Neural cell (in vitro differentiated cells): ENCODE data around the gene ZNF616. TPM values are rescaled to one million over a fixed set of nuclear protein-coding genes. Genes with fewer than 3 reads are reported as not detected.

Experiments
- H2AFZ ChIP-seq: fragments of 200-600, 300-800 bp; sonication (generic), shearing (Covaris generic); 2 replicates; pipeline ENCODE4 v1.6.0; 2014; ENCODE audit warnings: low read depth, mild to moderate bottlenecking, antibody characterized with exemption, low read length, moderate library complexity
- H3F3A ChIP-seq: fragments of 200-600 bp; shearing (Covaris generic); 2 replicates; pipeline ENCODE4 v1.6.1; 2016; ENCODE audit warnings: mild to moderate bottlenecking, moderate library complexity, mixed read lengths, antibody characterized with exemption, low read length; ENCODE audit not compliant: insufficient read depth, poor library complexity, severe bottlenecking
- H3K27ac ChIP-seq: fragments of 200-600, 300-800 bp; sonication (generic), shearing (Covaris generic); 2 replicates; pipeline ENCODE4 v1.5.1; 2014; ENCODE audit warnings: mild to moderate bottlenecking, low read length, moderate library complexity
- H3K27me3 ChIP-seq: fragments of 300-800, 200-600 bp; sonication (generic), shearing (Covaris generic); 2 replicates; pipeline ENCODE4 v1.6.0; 2014; ENCODE audit warnings: mild to moderate bottlenecking, low read depth, low read length, moderate library complexity; ENCODE audit not compliant: insufficient read depth
- H3K36me3 ChIP-seq: fragments of 300-800, 200-600 bp; sonication (generic), shearing (Covaris generic); 2 replicates; pipeline ENCODE4 v1.5.1; 2014; ENCODE audit warnings: mild to moderate bottlenecking, antibody characterized with exemption, low read length, moderate library complexity; ENCODE audit not compliant: insufficient read depth
- H3K4me2 ChIP-seq: fragments of 300-800, 200-600 bp; sonication (generic), shearing (Covaris generic); 2 replicates; pipeline ENCODE4 v1.6.0; 2014; ENCODE audit warnings: mild to moderate bottlenecking, low read length
- H3K4me3 ChIP-seq: fragments of 300-800, 200-600 bp; sonication (generic), shearing (Covaris generic); 2 replicates; pipeline ENCODE4 v1.5.1; 2014; ENCODE audit warnings: mild to moderate bottlenecking, low read length, moderate library complexity
- H3K79me2 ChIP-seq: fragments of 200-600 bp; shearing (Covaris generic); replicated peaks from 2 replicates; pipeline ENCODE4 v1.6.0; 2014; ENCODE audit warnings: mild to moderate bottlenecking, low read length, moderate library complexity; ENCODE audit not compliant: insufficient read depth
- H3K9ac ChIP-seq: fragments of 300-800, 200-600 bp; sonication (generic), shearing (Covaris generic); 2 replicates; pipeline ENCODE4 v1.6.1; 2016; ENCODE audit warnings: mild to moderate bottlenecking, low read length, mixed read lengths
- H3K9me2 ChIP-seq: fragments of 200-600 bp; shearing (Covaris generic); 2 replicates; pipeline ENCODE4 v1.6.1; 2016; ENCODE audit warnings: mild to moderate bottlenecking, low read length, mixed read lengths; ENCODE audit not compliant: insufficient read depth
- H3K9me3 ChIP-seq: fragments of 200-600, 300-800 bp; sonication (generic), shearing (Covaris generic); 2 replicates; pipeline ENCODE4 v1.6.1; 2016; ENCODE audit warnings: mild to moderate bottlenecking, mixed run types, low read length, moderate library complexity, mixed read lengths
- H4K20me1 ChIP-seq: fragments of 200-600 bp; shearing (Covaris generic); 2 replicates; pipeline ENCODE4 v1.6.1; 2016; ENCODE audit warnings: mild to moderate bottlenecking, mixed run types; ENCODE audit not compliant: insufficient read depth
- EP300 ChIP-seq: fragments of 450-650 bp; conservative IDR thresholded peaks from 2 replicates; pipeline ENCODE4 v1.6.1; 2014; ENCODE audit warnings: antibody characterized with exemption, mild to moderate bottlenecking, moderate library complexity; ENCODE audit not compliant: poor library complexity, severe bottlenecking
- EZH2 ChIP-seq: fragments of 200-600, 300-800 bp; shearing (Covaris generic), sonication (generic); IDR thresholded peaks from 2 replicates; pipeline ENCODE4 v1.6.1; 2014; ENCODE audit warnings: antibody characterized with exemption, low read length, borderline replicate concordance, mild to moderate bottlenecking; ENCODE audit not compliant: insufficient read depth, poor library complexity, severe bottlenecking
- MXI1 ChIP-seq: fragments of 450-650 bp; conservative IDR thresholded peaks from 2 replicates; pipeline ENCODE4 v1.6.1; 2014; ENCODE audit warnings: antibody characterized with exemption, mild to moderate bottlenecking; ENCODE audit not compliant: poor library complexity, severe bottlenecking
- POLR2AphosphoS5 ChIP-seq: IDR thresholded peaks from 2 replicates; pipeline ENCODE4 v1.6.1; 2012
- RAD21 ChIP-seq: fragments of 450-650 bp; conservative IDR thresholded peaks from 2 replicates; pipeline ENCODE4 v1.6.1; 2014; ENCODE audit warnings: antibody characterized with exemption, mild to moderate bottlenecking, moderate library complexity
- SMC3 ChIP-seq: fragments of 450-650 bp; conservative IDR thresholded peaks from 2 replicates; pipeline ENCODE4 v1.6.1; 2014; ENCODE audit warnings: antibody characterized with exemption, mild to moderate bottlenecking, moderate library complexity; ENCODE audit not compliant: poor library complexity
- TAF1 ChIP-seq: IDR thresholded peaks from 2 replicates; pipeline ENCODE4 v1.6.1; 2012; ENCODE audit warnings: low read depth
- polyA plus RNA-seq: library from polyadenylated mRNA; depleted of rRNA; stranded (reverse); fragments of >200 nt; gene quantifications from 2 replicates; pipeline ENCODE4 v1.2.3, GENCODE V29; 2014
- TF ChIP-seq, protein P1 (sequence below): fragments of 450-650 bp; IDR thresholded peaks from 2 replicates; pipeline ENCODE4 v1.5.1; 2014; ENCODE audit warnings: antibody characterized with exemption, mild to moderate bottlenecking, moderate library complexity; ENCODE audit not compliant: poor library complexity, severe bottlenecking
- TF ChIP-seq, protein P2 (sequence below): IDR thresholded peaks from 2 replicates; pipeline ENCODE4 v1.6.1; 2012; ENCODE audit warnings: borderline replicate concordance

Gene ZNF616
- polyA plus RNA-seq, 1 donor from 2014 or later, result 10.9 TPM

DNA sequence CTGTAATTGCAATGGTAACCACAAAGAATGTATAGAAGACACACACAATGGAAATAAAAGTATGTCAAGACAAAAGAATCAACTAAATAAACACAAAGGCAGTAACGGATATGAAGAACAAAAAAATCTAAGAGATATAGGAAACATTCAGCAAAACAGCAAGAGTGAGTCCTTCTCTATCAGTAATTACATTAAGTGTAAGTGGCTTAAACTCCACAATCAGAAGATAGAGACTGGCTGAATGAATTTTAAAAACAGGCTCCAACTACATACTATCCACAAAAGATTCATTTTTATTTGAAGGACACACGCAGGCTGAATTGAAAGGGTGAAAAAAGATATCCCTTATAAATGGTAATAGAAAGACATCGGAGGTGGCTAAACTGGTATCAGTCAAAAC lies 19.5 kb downstream of the ZNF616 start:
- Histone ChIP-seq H3K9me3 (peaks cover 45% of the 10 kb centered on the region), H3K27ac (no peak overlapping the region), H4K20me1 (no peaks in the 10 kb centered on the region), H3K36me3 (peaks cover 78% of the 10 kb centered on the region), H3K9me2 (no peaks in the 10 kb centered on the region), H3K79me2 (peaks cover 4% of the 10 kb centered on the region), H3K4me3 (no peak overlapping the region), H2AFZ (no peak overlapping the region), H3K9ac (no peak overlapping the region), H3K4me2 (no peak overlapping the region), H3K27me3 (no peaks in the 10 kb centered on the region), H3F3A (no peaks in the 10 kb centered on the region)
- no peak for TF ChIP-seq SMC3
- no peak for TF ChIP-seq EP300
- no peak for TF ChIP-seq MXI1
- no peak for TF ChIP-seq POLR2AphosphoS5
- TF ChIP-seq TAF1, result no peak
- no peak for TF ChIP-seq EZH2
- TF ChIP-seq RAD21, result no peak
- TF ChIP-seq, protein P1, sequence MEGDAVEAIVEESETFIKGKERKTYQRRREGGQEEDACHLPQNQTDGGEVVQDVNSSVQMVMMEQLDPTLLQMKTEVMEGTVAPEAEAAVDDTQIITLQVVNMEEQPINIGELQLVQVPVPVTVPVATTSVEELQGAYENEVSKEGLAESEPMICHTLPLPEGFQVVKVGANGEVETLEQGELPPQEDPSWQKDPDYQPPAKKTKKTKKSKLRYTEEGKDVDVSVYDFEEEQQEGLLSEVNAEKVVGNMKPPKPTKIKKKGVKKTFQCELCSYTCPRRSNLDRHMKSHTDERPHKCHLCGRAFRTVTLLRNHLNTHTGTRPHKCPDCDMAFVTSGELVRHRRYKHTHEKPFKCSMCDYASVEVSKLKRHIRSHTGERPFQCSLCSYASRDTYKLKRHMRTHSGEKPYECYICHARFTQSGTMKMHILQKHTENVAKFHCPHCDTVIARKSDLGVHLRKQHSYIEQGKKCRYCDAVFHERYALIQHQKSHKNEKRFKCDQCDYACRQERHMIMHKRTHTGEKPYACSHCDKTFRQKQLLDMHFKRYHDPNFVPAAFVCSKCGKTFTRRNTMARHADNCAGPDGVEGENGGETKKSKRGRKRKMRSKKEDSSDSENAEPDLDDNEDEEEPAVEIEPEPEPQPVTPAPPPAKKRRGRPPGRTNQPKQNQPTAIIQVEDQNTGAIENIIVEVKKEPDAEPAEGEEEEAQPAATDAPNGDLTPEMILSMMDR, result no peak

DNA sequence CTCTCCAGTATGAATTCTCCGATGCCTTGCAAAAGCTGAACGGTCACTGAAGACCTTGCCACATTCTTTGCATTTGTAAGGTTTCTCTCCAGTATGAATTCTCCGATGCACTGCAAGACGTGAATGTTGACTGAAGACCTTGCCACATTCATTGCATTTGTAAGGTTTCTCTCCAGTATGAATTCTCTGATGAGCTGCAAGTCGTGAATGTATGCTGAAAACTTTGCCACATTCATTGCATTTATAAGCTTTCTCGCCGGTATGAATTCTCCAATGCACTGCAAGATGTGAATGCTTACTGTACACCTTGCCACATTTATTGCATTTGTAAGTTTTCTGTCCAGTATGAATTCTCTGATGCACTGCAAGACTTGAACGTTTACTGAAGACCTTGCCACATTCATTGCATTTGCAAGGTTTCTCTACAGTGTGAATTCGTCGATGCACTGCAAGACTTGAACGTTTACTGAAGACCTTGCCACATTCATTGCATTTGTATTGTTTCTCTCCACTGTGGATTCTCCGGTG lies 24.1 kb downstream of the ZNF616 start:
- no peak overlapping the region for H3K4me2 ChIP-seq
- peaks cover 71% of the 10 kb centered on the region for H3K9me3 ChIP-seq
- H3K27me3 ChIP-seq, result no peaks in the 10 kb centered on the region
- H3K36me3 ChIP-seq, result peaks cover 67% of the 10 kb centered on the region
- H3K9me2 ChIP-seq, result no peaks in the 10 kb centered on the region
- no peak for TF ChIP-seq EZH2
- TF ChIP-seq, protein P1, result no peak
- no peak for TF ChIP-seq EP300
- TF ChIP-seq, protein P2, sequence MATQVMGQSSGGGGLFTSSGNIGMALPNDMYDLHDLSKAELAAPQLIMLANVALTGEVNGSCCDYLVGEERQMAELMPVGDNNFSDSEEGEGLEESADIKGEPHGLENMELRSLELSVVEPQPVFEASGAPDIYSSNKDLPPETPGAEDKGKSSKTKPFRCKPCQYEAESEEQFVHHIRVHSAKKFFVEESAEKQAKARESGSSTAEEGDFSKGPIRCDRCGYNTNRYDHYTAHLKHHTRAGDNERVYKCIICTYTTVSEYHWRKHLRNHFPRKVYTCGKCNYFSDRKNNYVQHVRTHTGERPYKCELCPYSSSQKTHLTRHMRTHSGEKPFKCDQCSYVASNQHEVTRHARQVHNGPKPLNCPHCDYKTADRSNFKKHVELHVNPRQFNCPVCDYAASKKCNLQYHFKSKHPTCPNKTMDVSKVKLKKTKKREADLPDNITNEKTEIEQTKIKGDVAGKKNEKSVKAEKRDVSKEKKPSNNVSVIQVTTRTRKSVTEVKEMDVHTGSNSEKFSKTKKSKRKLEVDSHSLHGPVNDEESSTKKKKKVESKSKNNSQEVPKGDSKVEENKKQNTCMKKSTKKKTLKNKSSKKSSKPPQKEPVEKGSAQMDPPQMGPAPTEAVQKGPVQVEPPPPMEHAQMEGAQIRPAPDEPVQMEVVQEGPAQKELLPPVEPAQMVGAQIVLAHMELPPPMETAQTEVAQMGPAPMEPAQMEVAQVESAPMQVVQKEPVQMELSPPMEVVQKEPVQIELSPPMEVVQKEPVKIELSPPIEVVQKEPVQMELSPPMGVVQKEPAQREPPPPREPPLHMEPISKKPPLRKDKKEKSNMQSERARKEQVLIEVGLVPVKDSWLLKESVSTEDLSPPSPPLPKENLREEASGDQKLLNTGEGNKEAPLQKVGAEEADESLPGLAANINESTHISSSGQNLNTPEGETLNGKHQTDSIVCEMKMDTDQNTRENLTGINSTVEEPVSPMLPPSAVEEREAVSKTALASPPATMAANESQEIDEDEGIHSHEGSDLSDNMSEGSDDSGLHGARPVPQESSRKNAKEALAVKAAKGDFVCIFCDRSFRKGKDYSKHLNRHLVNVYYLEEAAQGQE, result no peak
- TF ChIP-seq SMC3, result no peak
- TF ChIP-seq TAF1, result no peak
- no peak for TF ChIP-seq MXI1
- TF ChIP-seq POLR2AphosphoS5, result no peak
- no peak for TF ChIP-seq RAD21
- H3K27ac ChIP-seq, result no peak overlapping the region
- no peak overlapping the region for H3K4me3 ChIP-seq
- no peak overlapping the region for H3K9ac ChIP-seq
- H2AFZ ChIP-seq, result no peak overlapping the region
- H3K79me2 ChIP-seq, result no peaks in the 10 kb centered on the region
- H3F3A ChIP-seq, result no peaks in the 10 kb centered on the region
- no peaks in the 10 kb centered on the region for H4K20me1 ChIP-seq
